IPS-15b (cell line): Measurements from ENCODE around the gene HBB.
"Not testable (repeated sequence)": the region's sequence is repeated elsewhere in the genome, so short reads cannot be mapped to it uniquely, and the experiment has no call there.

ENCODE experiments used
- H3K27me3 ChIP-seq: one replicate; pipeline ENCODE4 v1.6.1; 2013; ENCODE audit warnings: low read length; ENCODE audit not compliant: control insufficient read depth, insufficient read depth
- H3K36me3 ChIP-seq: one replicate; pipeline ENCODE4 v1.6.1; 2013; ENCODE audit warnings: low read length; ENCODE audit not compliant: control insufficient read depth, insufficient read depth
- H3K4me1 ChIP-seq: one replicate; pipeline ENCODE4 v1.6.1; 2013; ENCODE audit warnings: mild to moderate bottlenecking, low read length; ENCODE audit not compliant: control insufficient read depth, insufficient read depth
- H3K4me3 ChIP-seq: one replicate; pipeline ENCODE4 v1.5.1; 2013; ENCODE audit warnings: low read depth, low read length
- H3K9ac ChIP-seq: one replicate; pipeline ENCODE4 v1.6.1; 2013; ENCODE audit warnings: low read depth, mild to moderate bottlenecking, low read length
- H3K9me3 ChIP-seq: one replicate; pipeline ENCODE4 v1.6.1; 2013; ENCODE audit warnings: mild to moderate bottlenecking, low read length; ENCODE audit not compliant: control insufficient read depth, insufficient read depth

Gene HBB

GRCh38 chr11:5254023-5254422 is 27.2 kb upstream of the HBB start:
- H3K9me3 ChIP-seq, H3K27me3 ChIP-seq, H3K4me3 ChIP-seq, H3K36me3 ChIP-seq, H3K9ac ChIP-seq: not testable (repeated sequence)
- peaks cover 14% of the 10 kb centered on the region for H3K4me1 ChIP-seq

GRCh38 chr11:5253440-5253839 is 26.6 kb upstream of the HBB start:
- H3K9me3 ChIP-seq, H3K36me3 ChIP-seq, H3K27me3 ChIP-seq, H3K9ac ChIP-seq, H3K4me3 ChIP-seq: not testable (repeated sequence)
- H3K4me1 ChIP-seq = peaks cover 12% of the 10 kb centered on the region

- Histone ChIP-seq H3K9ac (no peak overlapping the region), H3K4me3 (no peak overlapping the region), H3K36me3 (no peaks in the 10 kb centered on the region), H3K9me3 (no peaks in the 10 kb centered on the region), H3K4me1 (peaks cover 9% of the 10 kb centered on the region), H3K27me3 (no peaks in the 10 kb centered on the region)
Measured at GRCh38 chr11:5252919-5253265, 26.0 kb upstream of the HBB start.

GRCh38 chr11:5252192-5252918 is 25.5 kb upstream of the HBB start:
- Histone ChIP-seq H3K27me3 (no peaks in the 10 kb centered on the region), H3K4me3 (no peak overlapping the region), H3K4me1 (peaks cover 3% of the 10 kb centered on the region), H3K9me3 (no peaks in the 10 kb centered on the region), H3K36me3 (no peaks in the 10 kb centered on the region), H3K9ac (no peak overlapping the region)

- no peak overlapping the region for H3K9ac ChIP-seq
- peaks cover 1% of the 10 kb centered on the region for H3K4me1 ChIP-seq
- H3K36me3 ChIP-seq = no peaks in the 10 kb centered on the region
- H3K4me3 ChIP-seq = no peak overlapping the region
- no peaks in the 10 kb centered on the region for H3K9me3 ChIP-seq
- no peaks in the 10 kb centered on the region for H3K27me3 ChIP-seq
Measured at GRCh38 chr11:5251746-5252145, 24.9 kb upstream of the HBB start.

GRCh38 chr11:5250543-5251204 is 23.8 kb upstream of the HBB start:
- Histone ChIP-seq H3K9me3 (no peaks in the 10 kb centered on the region), H3K4me3 (no peak overlapping the region), H3K9ac (no peak overlapping the region), H3K27me3 (no peaks in the 10 kb centered on the region), H3K4me1 (no peaks in the 10 kb centered on the region), H3K36me3 (no peaks in the 10 kb centered on the region)

GRCh38 chr11:5249807-5250396 is 23.0 kb upstream of the HBB start, which contains the start of gene HBG1:
TSS of gene HBG1 (minus strand) at chr11:5249857. CDS start at chr11:5249804, 53 bp downstream.
- H3K27me3 ChIP-seq, H3K9ac ChIP-seq, H3K9me3 ChIP-seq, H3K36me3 ChIP-seq, H3K4me1 ChIP-seq, H3K4me3 ChIP-seq: not testable (repeated sequence)

GRCh38 chr11:5248498-5248897 is 21.6 kb upstream of the HBB start:
- H3K36me3 ChIP-seq, H3K4me3 ChIP-seq, H3K4me1 ChIP-seq, H3K9ac ChIP-seq, H3K27me3 ChIP-seq, H3K9me3 ChIP-seq: not testable (repeated sequence)

GRCh38 chr11:5247472-5248192 is 20.8 kb upstream of the HBB start:
- no peaks in the 10 kb centered on the region for H3K27me3 ChIP-seq
- H3K9me3 ChIP-seq = no peaks in the 10 kb centered on the region
- H3K9ac ChIP-seq = no peak overlapping the region
- no peak overlapping the region for H3K4me3 ChIP-seq
- no peaks in the 10 kb centered on the region for H3K36me3 ChIP-seq
- H3K4me1 ChIP-seq = no peaks in the 10 kb centered on the region

GRCh38 chr11:5246772-5247471 is 20.1 kb upstream of the HBB start:
- H3K4me3 ChIP-seq = no peak overlapping the region
- H3K36me3 ChIP-seq = no peaks in the 10 kb centered on the region
- H3K9me3 ChIP-seq = no peaks in the 10 kb centered on the region
- no peaks in the 10 kb centered on the region for H3K4me1 ChIP-seq
- no peaks in the 10 kb centered on the region for H3K27me3 ChIP-seq
- no peak overlapping the region for H3K9ac ChIP-seq

GRCh38 chr11:5245155-5245554 is 18.3 kb upstream of the HBB start:
- Histone ChIP-seq H3K4me1 (no peaks in the 10 kb centered on the region), H3K36me3 (no peaks in the 10 kb centered on the region), H3K27me3 (no peaks in the 10 kb centered on the region), H3K4me3 (no peak overlapping the region), H3K9ac (no peak overlapping the region), H3K9me3 (no peaks in the 10 kb centered on the region)
